Measurements from ENCODE around the gene EEIG2. TPM values are rescaled to one million over a fixed set of nuclear protein-coding genes. Genes with fewer than 3 reads are reported as not detected.
"Not testable (repeated sequence)": the region's sequence is repeated elsewhere in the genome, so short reads cannot be mapped to it uniquely, and the experiment has no call there.

The EEIG2 gene
- total RNA-seq: 10 to 100 TPM; 31.1 to 35.8 TPM
- long read RNA-seq, full-length matches to known transcripts: 11 of 20 reads
- long read RNA-seq, partial matches to known transcripts: 0 of 20 reads
- long read RNA-seq, other reads (novel, unspliced or antisense): 9 of 20 reads

DNA sequence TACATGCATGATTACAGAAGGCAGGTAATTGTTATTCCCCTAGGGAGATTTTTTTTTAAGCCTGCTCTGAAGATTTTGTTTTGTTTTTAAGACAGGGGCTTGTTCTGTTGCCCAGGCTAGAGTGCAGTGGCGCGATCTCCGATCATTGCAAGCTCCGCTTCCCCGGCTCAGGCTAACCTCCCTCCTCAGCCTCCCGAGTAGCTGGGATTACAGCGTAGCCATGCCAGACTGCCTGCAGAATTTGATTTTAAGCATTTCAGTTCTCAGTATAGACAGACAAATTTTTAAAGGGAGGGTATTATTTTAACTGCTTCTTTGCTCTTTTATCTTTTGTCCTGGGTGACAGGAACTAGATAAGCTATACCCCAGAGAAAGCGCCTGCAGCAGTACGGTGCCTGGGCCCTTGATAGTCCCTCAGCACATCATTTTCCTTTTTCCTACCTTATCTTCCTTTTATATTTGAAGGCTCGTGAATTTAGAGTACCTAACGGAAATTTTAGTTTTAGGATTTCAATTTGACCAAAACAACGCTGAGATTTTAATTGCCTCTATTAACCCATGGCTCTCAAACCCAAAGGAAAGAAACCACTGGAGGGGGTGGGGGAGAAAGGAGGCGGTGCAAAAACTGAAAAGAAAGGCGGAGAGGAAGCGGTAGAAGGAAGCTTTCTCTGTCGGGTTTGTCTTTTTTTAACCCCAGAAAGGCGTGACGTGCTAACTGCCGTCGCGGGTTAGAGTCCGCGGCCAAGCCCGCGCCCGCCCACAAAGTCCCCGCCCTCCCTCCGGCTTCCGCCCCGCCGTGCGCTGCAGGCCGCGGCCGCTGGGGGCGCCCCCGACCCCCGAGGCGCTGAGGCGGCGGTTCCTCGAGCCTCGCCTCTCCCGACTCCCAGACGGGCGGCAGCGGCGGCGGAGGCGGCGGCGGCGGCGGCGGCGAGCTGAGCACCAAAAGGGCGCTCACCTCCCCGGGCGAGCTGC lies at the start of gene EEIG2:
Gene EEIG2, plus strand, starts transcription at position 886 of the 972 bp plus-strand sequence. CDS start 329 bp downstream, outside the sequence.
- DNase-seq (peak; percentile 88 to 90), ATAC-seq (peak; percentile 88)
- intact Hi-C loops (cut with DNase I, micrococcal nuclease): loop anchor here in 1 of 2 donors (2.0 kb wide), 1 partner anchor 47 kb away; no protein-coding TSS in a partner anchor

GRCh38 chr1:108511764-108512163 lies 48.1 kb upstream of the EEIG2 start:
- intact Hi-C loops (cut with DNase I, micrococcal nuclease): loop anchor here in 1 of 2 donors (2.0 to 5.0 kb wide), 2 partner anchors 49 to 131 kb away; partner anchors contain the start of gene EEIG2
- ATAC-seq: peak; percentile 26

GRCh38 chr1:108512239-108513043 lies 47.5 kb upstream of the EEIG2 start:
- DNase-seq (no peak), ATAC-seq (peak; percentile 66)
- intact Hi-C loops (cut with DNase I, micrococcal nuclease): loop anchor here in 1 of 2 donors (2.0 to 5.0 kb wide), 2 partner anchors 48 to 130 kb away; partner anchors contain the start of gene EEIG2

More at GRCh38 chr1:108511764-108512163, 48.1 kb upstream of the EEIG2 start:
- no peak for DNase-seq

- intact Hi-C loops (cut with DNase I, micrococcal nuclease): loop anchor here in 1 of 2 donors (2.0 to 5.0 kb wide), 2 partner anchors 48 to 129 kb away; partner anchors contain the start of gene EEIG2
- no peak for ATAC-seq
- DNase-seq: no peak
These were observed 46.9 kb upstream of the EEIG2 start for GRCh38 chr1:108513044-108513415.

GRCh38 chr1:108513914-108514313 lies 46.0 kb upstream of the EEIG2 start:
- not testable (repeated sequence) for ATAC-seq
- intact Hi-C loops (cut with DNase I, micrococcal nuclease): loop anchor here in 1 of 2 donors (2.0 to 5.0 kb wide), 2 partner anchors 47 to 128 kb away; partner anchors contain the start of gene EEIG2

DNA sequence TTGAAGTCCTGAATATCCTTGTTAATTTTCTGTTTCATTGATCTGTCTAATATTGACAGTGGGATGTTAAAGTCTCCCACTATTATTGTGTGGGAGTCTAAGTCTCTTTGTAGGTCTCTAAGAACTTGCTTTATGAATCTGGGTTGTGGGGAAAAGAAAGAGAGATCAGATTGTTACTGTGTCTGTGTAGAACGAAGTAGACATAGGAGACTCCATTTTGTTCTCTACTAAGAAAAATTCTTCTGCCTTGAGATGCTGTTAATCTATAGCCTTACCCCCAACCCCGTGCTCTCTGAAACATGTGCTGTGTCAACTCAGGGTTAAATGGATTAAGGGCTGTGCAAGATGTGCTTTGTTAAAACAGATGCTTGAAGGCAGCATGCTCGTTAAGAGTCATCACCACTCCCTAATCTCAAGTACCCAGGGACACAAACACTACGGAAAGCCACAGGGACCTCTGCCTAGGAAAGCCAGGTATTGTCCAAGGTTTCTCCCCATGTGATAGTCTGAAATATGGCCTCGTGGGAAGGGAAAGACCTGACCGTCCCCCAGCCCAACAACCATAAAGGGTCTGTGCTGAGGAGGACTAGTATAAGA lies 42.5 kb upstream of the EEIG2 start:
- ATAC-seq; intact Hi-C loops (cut with DNase I, micrococcal nuclease); DNase-seq: not testable (repeated sequence)

More at GRCh38 chr1:108513914-108514313, 46.0 kb upstream of the EEIG2 start:
- DNase-seq: not testable (repeated sequence)

GRCh38 chr1:108521990-108522393 lies 37.9 kb upstream of the EEIG2 start:
- DNase-seq (no peak), ATAC-seq (no peak)
- intact Hi-C loops (cut with DNase I, micrococcal nuclease): no loop called here

- ATAC-seq: no peak
- intact Hi-C loops (cut with DNase I, micrococcal nuclease): no loop called here
These were observed 36.1 kb upstream of the EEIG2 start for GRCh38 chr1:108523829-108524228.

DNA sequence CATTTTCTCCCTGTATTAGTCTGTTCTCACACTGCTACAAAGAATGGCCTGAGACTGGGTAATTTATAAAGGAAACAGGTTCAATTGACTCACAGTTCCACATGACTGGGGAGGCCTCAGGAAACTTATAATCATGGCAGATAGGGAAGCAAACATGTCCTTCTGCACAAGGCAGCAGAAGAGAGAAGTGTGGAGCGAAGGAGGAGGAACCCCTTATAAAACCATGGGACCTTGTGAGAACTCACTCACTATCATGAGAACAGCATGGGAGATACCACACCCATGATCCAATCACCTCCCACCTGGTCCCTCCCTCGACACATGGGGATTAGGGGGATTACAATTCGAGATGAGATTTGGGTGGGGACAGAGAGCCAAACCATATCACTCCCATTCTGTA lies 35.2 kb upstream of the EEIG2 start:
- ATAC-seq (no peak), DNase-seq (no peak)
- intact Hi-C loops (cut with DNase I, micrococcal nuclease): no loop called here

More at GRCh38 chr1:108523829-108524228, 36.1 kb upstream of the EEIG2 start:
- no peak for DNase-seq

- intact Hi-C loops (cut with DNase I, micrococcal nuclease): no loop called here
- DNase-seq: no peak
- no peak for ATAC-seq
These were observed 32.8 kb upstream of the EEIG2 start for GRCh38 chr1:108527135-108527534.

DNA sequence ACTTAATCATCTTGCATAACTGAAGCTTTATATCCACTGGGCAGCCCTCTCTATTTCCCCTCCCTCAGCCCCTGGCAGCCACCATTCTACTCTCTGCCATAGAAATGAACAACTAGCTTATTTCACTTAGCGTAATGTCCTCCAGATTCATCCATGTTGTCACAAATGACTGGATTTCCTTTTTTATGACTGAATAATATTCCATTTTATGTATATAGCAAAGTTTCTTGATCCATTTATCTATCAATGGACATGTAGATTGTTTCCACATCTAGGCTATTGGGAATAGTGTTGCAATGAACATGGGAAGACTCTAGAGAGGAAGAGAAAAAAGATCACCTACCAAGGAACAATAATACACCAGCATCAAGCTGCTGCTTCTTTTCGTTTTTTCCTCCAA lies 32.1 kb upstream of the EEIG2 start:
- ATAC-seq: no peak
- intact Hi-C loops (cut with DNase I, micrococcal nuclease): no loop called here
- no peak for DNase-seq

DNA sequence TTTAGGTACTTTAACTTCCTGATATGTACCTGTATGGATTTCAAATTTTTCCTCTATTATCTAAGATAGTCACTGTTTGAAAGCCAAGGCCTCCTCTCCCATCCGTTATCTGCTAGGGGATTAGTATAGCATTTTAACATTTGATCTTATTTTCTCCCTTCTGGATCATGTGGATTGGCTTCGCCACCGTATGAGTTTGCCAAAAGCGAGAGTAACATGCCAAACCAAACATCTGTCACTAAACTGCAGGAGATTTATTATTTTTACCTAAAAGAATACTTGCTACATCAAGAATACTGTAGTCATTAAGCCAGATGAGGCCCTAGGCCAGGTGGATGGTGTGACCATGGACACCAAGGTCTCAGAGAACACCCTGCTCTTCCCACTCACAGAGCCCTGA lies 28.5 kb upstream of the EEIG2 start:
- DNase-seq: no peak
- intact Hi-C loops (cut with DNase I, micrococcal nuclease): no loop called here
- ATAC-seq: no peak

- intact Hi-C loops (cut with DNase I, micrococcal nuclease): no loop called here
- ATAC-seq: no peak
These were observed 27.2 kb upstream of the EEIG2 start for GRCh38 chr1:108532730-108533129.

DNA sequence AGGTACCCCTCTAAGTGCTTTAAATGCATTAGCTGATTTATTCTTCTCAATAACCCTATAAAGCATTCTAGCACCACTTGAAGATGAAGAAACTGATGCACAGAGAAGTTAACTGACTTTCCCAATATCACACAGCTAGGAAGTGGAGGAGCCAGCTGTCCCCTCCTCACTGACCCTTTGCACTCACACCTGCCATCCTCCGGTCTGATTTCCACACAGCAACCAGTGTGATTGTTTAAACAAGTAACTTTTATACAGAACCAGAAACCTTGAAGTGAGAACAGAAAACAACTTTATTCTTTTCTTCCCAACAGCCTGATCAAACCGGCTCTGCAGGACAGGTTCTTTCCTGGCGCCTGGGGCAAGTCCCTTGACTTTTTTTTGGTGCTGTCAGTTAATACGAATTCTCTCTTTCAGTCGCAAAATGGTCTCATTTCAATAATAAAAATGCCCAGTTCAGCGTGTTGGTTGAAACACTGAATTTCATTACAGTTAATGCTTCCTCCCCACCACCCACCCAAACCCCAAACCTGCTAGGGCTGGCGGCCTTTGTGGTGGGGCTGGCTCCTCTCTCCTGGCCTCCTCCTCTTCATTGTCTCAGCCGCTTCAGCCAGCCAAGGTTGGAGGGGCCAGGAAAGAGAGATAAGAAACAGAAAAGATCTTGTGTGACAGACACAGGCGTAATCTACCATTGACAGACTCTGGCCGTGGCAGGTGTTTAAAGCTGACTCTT lies 26.4 kb upstream of the EEIG2 start:
- DNase-seq (peak in 1 of 2 donors; percentile 44), ATAC-seq (peak; percentile 63)
- intact Hi-C loops (cut with DNase I, micrococcal nuclease): no loop called here

More at GRCh38 chr1:108532730-108533129, 27.2 kb upstream of the EEIG2 start:
- DNase-seq: no peak

- no peak for DNase-seq
- intact Hi-C loops (cut with DNase I, micrococcal nuclease): no loop called here
- no peak for ATAC-seq
These were observed 25.1 kb upstream of the EEIG2 start for GRCh38 chr1:108534759-108535158.

DNA sequence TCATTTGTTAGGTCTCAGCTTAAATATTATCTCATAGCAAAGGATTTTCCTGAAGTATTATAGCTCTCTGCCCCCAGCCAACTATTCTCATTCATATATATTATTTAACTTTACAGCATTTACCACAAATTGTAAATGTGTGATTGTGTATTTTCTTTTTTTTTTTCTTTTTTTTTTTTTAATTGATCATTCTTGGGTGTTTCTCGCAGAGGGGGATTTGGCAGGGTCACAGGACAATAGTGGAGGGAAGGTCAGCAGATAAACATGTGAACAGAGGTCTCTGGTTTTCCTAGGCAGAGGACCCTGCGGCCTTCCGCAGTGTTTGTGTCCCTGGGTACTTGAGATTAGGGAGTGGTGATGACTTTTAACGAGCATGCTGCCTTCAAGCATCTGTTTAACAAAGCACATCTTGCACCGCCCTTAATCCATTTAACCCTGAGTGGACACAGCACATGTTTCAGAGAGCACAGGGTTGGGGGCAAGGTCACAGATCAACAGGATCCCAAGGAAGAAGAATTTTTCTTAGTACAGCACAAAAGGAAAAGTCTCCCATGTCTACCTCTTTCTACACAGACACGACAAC lies 24.5 kb upstream of the EEIG2 start:
- intact Hi-C loops (cut with DNase I, micrococcal nuclease); ATAC-seq; DNase-seq: not testable (repeated sequence)

DNA sequence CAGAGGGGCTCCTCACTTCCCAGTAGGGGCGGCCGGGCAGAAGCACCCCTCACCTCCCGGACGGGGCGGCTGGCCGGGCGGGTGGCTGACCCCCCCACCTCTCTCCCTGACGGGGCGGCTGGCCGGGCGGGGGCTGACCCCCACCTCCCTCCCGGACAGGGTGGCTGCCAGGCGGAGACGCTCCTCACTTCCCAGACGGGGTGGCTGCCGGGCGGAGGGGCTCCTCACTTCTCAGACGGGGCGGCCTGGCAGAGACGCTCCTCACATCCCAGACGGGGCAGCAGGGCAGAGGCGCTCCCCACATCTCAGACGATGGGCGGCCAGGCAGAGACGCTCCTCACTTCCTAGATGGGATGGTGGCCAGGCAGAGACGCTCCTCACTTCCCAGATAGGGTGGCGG lies 23.9 kb upstream of the EEIG2 start:
- ATAC-seq; intact Hi-C loops (cut with DNase I, micrococcal nuclease); DNase-seq: not testable (repeated sequence)

Measured in left colon (tissue), 2 donors.